Adipocyte (in vitro differentiated cells): ENCODE data around the gene CPSF4L.
"Not testable (repeated sequence)": the region's sequence is repeated elsewhere in the genome, so short reads cannot be mapped to it uniquely, and the experiment has no call there.

Source experiments
- DNase-seq: peaks from one replicate; pipeline ENCODE4 v3.0.0-alpha.2; 2015; ENCODE audit warnings: low read depth
- H3K27me3 ChIP-seq: replicated peaks from 2 replicates; pipeline ENCODE4 v1.7.0; 2013; ENCODE audit warnings: mild to moderate bottlenecking, low read length, moderate library complexity; ENCODE audit not compliant: control insufficient read depth, insufficient read depth
- H3K36me3 ChIP-seq: 2 replicates; pipeline ENCODE4 v1.7.0; 2013; ENCODE audit warnings: low read length, mild to moderate bottlenecking, moderate library complexity; ENCODE audit not compliant: control insufficient read depth, insufficient read depth, severe bottlenecking
- H3K4me1 ChIP-seq: 2 replicates; pipeline ENCODE4 v1.7.0; 2013; ENCODE audit warnings: mild to moderate bottlenecking, low read length, moderate library complexity; ENCODE audit not compliant: control insufficient read depth, insufficient read depth
- H3K4me3 ChIP-seq: 2 replicates; pipeline ENCODE4 v1.7.0; 2013; ENCODE audit warnings: mild to moderate bottlenecking, low read length, moderate library complexity
- H3K9ac ChIP-seq: 2 replicates; pipeline ENCODE4 v1.7.0; 2013; ENCODE audit warnings: mild to moderate bottlenecking, low read length, moderate library complexity
- H3K9me3 ChIP-seq: 2 replicates; pipeline ENCODE4 v1.7.0; 2013; ENCODE audit warnings: mild to moderate bottlenecking, low read length, moderate library complexity; ENCODE audit not compliant: control insufficient read depth

CPSF4L gene, protein sequence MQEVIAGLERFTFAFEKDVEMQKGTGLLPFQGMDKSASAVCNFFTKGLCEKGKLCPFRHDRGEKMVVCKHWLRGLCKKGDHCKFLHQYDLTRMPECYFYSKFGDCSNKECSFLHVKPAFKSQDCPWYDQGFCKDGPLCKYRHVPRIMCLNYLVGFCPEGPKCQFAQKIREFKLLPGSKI

DNA sequence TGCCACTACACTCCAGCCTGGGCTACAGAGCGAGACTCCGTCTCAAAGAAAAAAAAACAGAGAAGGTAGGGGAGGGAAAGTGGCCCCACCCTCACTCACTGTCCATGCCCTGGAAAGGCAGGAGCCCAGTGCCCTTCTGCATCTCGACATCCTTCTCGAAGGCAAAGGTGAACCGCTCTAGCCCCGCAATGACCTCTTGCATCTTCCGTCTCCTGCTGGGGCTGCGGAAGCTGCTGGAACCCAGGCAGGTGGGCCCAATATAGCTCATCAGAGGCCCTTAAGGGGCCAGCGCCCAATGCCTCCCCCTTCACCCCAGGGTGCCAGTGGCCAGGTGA lies at the start of gene CPSF4L:
Gene CPSF4L (minus strand): TSS at position 264 of the 335 bp plus-strand sequence. CDS start 62 bp downstream, at position 202.
- Histone ChIP-seq H3K36me3 (no peaks in the 10 kb centered on the region), H3K4me1 (no peaks in the 10 kb centered on the region), H3K9ac (no peak within 1 kb of the TSS), H3K27me3 (peaks cover 9% of the 10 kb centered on the region), H3K9me3 (no peaks in the 10 kb centered on the region), H3K4me3 (no peak within 1 kb of the TSS)
- DNase-seq: no peak

DNA sequence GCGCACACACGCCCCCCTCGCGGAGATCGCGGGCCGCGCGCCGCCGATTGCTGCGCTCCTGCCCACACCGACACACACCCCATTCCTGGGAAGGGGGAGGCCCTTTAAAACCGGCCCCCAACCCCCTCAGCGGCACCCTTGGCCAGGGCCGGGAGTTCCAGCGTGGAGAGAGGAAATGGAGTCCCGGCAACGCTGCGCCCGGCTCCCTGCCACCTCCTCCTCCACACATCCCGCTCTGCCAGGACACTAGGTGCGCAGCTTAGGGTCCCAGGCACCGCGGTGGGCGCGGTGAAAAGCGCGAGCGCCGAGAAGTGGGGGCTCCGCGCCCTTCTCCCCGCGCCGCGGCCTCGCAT lies 49.7 kb upstream of the CPSF4L start:
- Histone ChIP-seq H3K9me3 (no peaks in the 10 kb centered on the region), H3K4me3 (peak overlapping the region; percentile 96), H3K27me3 (no peaks in the 10 kb centered on the region), H3K36me3 (peaks cover 8% of the 10 kb centered on the region), H3K9ac (peak overlapping the region; percentile 98), H3K4me1 (peaks cover 39% of the 10 kb centered on the region)
- DNase-seq: no peak

DNA sequence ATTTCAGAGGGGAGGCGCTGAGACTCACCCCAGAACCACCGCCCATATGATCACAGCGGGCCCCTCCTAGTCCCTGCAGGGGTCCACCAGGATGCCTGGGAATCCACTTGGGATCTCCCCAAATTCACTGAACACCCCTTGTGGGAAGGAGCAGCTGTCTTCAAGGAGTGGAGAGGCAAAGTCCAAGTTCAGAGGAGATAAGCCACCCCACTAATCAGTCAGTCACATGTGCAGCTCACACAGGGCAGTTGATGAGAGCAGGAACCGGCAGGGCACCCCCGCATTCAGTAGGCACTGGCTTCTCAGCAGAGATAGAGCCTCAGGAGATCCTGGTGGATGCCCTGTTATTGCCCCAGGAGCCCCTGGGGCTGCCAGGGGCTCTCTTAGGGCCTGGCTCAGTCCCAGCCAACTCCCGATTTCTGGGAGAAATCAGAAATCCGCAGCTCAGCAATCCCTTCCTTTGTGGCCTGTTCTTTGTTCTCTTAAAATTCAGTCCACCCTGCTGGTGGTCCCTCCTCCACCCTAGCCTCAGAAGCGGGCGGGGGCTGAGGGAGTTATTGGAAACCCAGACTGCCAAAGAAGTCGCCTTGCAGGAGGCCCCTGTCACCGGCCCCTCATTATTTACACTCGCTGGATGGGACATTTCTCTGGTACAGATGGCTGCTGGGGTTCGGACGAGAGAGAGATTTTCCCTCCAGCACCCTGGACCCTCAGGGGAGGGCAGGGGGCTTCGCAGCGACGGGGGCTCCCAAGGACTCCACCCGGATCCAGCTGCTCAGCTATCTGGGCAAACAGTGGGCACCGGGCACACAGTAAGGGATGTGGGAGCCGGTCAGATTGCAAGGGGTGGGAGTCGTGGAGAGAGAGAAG lies 48.3 kb upstream of the CPSF4L start:
- Histone ChIP-seq H3K27me3 (no peaks in the 10 kb centered on the region), H3K9ac (peak overlapping the region; percentile 98), H3K9me3 (no peaks in the 10 kb centered on the region), H3K36me3 (peaks cover 13% of the 10 kb centered on the region), H3K4me3 (peak overlapping the region; percentile 96), H3K4me1 (peaks cover 54% of the 10 kb centered on the region)
- no peak for DNase-seq

DNA sequence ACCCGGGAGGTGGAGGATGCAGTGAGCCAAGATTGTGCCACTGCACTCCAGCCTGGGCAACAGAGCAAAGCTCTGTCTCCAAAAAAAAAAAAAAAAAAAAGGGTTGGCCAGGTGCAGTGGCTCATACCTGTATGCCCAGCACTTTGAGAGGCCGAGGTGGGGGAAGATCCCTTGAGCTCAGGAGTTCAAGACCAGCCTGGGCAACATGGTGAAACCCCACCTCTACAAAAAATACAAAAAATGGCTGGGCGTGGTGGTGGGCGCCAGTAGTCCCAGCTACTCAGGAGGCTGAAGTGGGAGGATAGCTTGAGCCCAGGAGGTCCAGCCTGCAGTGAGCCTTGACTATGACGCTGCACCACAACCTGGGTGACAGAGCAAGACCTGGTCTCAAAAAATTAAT lies 47.3 kb upstream of the CPSF4L start:
- Histone ChIP-seq H3K4me3 (peak overlapping the region; percentile 96), H3K36me3 (peaks cover 13% of the 10 kb centered on the region), H3K9ac (peak overlapping the region; percentile 98), H3K4me1 (peaks cover 60% of the 10 kb centered on the region)
- not testable (repeated sequence) for H3K27me3 ChIP-seq, DNase-seq, H3K9me3 ChIP-seq

DNA sequence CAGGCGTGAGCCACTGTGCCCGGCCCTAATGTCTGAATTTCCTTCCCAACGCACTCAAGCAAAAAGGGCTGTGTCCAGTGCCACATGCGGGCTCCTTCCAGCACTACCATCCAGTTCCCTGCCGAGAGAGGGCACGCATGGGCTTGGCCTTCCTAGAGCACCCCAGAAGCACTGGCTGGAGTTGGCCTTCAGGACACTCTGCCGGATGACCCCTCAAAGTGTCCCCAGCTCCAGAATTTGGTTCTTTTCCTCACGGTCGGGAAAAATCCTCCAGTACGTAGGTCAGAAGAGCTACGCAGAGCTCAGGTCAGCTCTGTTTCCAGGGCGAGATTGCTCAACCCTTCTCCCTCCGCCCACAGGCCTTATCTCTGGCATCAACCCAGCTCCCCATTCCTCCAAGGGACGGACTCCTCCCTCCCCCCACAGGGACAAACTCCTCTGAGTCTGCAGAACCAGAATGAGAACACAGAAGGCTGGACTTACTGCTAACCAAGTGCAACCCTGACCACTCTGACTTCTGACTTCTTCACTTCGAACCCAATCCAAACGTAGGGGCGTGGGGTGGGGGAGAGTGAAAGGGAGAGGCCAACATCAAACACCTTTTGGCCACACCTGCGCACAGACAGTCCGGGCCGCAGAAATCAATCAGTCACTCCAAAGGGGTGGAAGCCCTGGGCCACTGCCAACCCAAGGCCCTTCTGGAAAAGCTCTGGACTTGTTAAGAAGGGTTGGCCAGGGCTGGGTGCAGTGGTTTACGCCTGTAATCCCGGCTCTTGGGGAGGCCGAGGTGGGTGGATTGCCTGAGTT lies 46.5 kb upstream of the CPSF4L start:
- Histone ChIP-seq H3K4me1 (peaks cover 64% of the 10 kb centered on the region), H3K36me3 (peaks cover 13% of the 10 kb centered on the region), H3K9me3 (no peaks in the 10 kb centered on the region), H3K4me3 (peak overlapping the region; percentile 96), H3K9ac (peak overlapping the region; percentile 98), H3K27me3 (no peaks in the 10 kb centered on the region)
- DNase-seq: peak; percentile 93

DNA sequence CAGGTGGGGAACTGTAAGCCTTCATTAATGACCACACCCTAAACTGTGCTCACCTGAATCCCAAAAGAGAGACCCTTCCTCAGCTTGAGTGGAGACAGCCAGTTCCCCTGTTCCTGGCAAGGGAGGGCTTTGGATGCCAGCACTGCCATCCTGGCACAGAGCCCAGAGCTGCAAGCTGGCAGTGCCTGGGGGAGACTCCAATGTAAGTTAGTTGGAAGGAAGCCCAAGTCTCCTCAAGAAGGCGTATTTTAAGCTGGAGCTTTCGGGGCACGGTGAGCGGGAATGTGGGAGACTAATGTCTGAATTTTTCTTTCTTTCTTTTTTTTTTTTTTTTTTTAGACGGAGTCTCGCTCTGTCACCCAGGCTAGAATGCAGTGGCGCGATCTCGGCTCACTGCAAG lies 45.5 kb upstream of the CPSF4L start:
- H3K4me3 ChIP-seq: peak overlapping the region; percentile 10
- DNase-seq: no peak

DNA sequence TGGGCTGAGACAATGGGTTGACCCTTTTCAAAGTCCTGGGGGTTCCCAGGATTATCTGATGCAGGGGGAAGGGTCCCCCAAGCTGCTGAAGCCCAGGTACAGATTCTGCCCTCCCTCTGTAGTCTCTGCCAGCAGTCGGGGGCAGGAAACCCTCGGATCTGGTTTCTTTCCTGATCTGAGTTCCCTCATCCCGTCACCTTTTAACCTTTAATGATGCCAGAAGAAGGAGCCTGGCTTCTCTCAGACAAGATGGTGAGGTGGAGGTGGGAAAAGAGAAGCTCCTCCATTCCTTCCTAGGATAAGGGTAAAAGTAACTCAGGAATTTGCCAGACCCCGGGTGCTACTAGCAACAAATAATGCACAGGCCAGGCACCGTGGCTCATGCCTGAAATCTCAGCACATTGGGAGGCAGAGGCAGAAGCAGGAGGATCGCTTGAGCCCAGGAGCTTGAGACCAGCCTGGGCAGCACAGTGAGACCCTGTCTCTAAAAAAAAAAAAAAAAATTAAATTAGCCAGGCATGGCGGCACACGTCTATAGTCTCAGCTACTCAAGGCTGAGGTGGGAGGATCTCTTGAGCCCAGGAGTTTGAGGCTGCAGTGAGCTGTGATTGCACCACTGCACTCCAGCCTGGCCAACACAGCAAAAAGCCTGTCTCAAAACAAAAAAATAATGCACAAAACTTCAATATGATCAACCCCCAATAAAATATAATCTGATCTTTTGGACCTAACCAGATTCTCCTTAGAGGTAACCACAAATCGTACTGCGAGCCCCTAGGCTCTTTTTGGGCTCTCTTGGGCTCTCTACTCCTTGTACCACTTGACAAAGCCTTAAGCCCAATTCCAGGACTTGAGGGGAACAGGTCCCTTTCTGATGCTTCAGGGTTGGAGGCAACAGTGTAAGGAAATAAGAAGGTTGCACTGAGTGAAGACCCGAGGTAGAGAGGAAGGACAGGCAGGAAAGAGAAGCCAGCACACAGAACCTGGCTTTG lies 44.5 kb upstream of the CPSF4L start:
- Histone ChIP-seq H3K4me3 (peak overlapping the region; percentile 72), H3K36me3 (peaks cover 13% of the 10 kb centered on the region), H3K27me3 (no peaks in the 10 kb centered on the region), H3K4me1 (peaks cover 70% of the 10 kb centered on the region), H3K9me3 (no peaks in the 10 kb centered on the region), H3K9ac (peak overlapping the region; percentile 83)
- no peak for DNase-seq

More for the DNA sequence above, 45.5 kb upstream of the CPSF4L start:
- Histone ChIP-seq H3K9me3 (no peaks in the 10 kb centered on the region), H3K36me3 (peaks cover 13% of the 10 kb centered on the region), H3K4me1 (peaks cover 60% of the 10 kb centered on the region), H3K9ac (no peak overlapping the region), H3K27me3 (no peaks in the 10 kb centered on the region)

DNA sequence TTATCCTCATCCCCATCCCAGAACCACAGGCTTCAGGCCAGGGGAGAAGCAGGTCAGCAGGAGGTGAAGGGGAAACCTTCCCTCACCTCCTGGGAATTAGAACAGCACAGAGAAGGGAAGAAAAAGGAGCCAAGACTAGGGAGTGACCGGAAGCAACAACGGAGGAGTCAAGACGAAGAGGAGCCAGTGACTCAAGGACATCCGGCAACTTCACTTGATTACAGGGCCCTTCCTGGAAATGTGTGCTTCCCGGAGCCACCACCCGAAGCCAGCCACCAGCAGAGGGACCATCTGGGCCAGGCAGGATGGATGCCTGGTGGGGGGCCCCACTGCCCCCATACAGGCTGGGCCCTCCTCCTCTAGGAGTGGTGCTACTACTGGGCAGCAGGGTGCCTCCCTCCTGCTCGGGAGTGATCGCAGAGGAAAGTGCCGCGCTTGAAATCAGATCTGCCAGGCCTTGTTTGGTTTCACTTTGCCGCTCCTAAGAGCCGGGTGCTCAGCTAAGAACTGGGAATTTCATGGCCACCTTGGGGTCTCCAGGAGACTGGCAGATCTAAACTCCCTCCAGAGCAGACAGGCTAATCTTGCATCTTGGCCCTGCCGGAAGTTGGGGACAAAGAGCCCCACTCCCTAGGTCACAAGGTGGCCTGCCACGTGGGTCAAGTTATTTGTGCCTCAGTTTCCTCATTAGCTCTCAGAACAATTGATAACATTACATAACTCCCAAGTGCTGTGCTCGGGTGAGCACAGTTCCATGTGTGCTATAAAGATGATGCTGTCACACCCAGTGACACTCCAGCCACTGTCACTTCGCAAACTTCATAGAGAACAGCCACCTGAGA lies 43.5 kb upstream of the CPSF4L start:
- H3K9me3 ChIP-seq: no peaks in the 10 kb centered on the region
- DNase-seq: peak; percentile 83
- H3K27me3 ChIP-seq: no peaks in the 10 kb centered on the region
- H3K36me3 ChIP-seq: peaks cover 13% of the 10 kb centered on the region
- H3K9ac ChIP-seq: peak overlapping the region; percentile 83
- H3K4me3 ChIP-seq: peak overlapping the region; percentile 72
- peaks cover 78% of the 10 kb centered on the region for H3K4me1 ChIP-seq

DNA sequence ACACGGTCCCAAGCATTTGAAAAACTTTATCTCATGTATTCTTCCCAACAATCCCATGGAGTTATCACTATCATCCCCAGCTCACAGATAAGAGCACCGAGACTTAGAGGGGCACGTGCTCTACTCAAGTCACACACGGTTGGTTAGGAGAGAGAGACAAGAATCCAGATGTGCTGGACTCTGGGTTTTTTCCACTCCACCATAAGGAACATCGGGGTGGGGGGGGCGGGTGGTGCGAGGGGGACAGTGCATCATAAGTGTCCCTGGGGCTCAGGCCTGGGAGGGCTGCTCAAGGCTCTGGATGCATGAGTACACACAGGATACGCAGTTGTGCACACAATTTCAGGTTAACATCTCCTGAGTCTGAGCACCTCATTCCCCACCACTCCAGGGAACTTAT lies 42.8 kb upstream of the CPSF4L start:
- H3K36me3 ChIP-seq: peaks cover 17% of the 10 kb centered on the region
- H3K4me1 ChIP-seq: peaks cover 85% of the 10 kb centered on the region
- peak overlapping the region; percentile 72 for H3K4me3 ChIP-seq
- H3K9me3 ChIP-seq: no peaks in the 10 kb centered on the region
- peak overlapping the region; percentile 83 for H3K9ac ChIP-seq
- no peak for DNase-seq
- H3K27me3 ChIP-seq: no peaks in the 10 kb centered on the region

DNA sequence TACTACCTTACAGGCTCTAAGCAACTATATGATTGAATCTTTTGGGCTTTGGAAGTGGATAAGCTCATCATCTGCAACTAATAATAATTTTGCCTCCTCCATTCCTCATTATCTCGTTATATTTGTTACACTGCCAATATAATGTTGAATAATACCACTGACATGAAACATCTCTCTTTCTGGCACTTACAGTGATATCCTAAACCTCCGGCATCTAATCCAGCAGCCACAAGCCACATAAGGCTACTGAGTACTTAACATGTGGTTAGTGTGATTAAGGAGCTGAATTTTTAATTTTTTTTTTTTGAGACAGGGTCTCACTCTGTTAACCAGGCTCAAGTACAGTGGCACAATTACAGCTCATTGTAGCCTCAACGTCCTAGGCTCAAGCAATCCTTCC lies 40.5 kb upstream of the CPSF4L start:
- no peak overlapping the region for H3K9ac ChIP-seq
- H3K4me3 ChIP-seq: no peak overlapping the region
- H3K4me1 ChIP-seq: peaks cover 68% of the 10 kb centered on the region
- H3K9me3 ChIP-seq: no peaks in the 10 kb centered on the region
- peaks cover 23% of the 10 kb centered on the region for H3K36me3 ChIP-seq
- no peak for DNase-seq
- H3K27me3 ChIP-seq: no peaks in the 10 kb centered on the region
